GM12878 (cell line): ENCODE results near the gene CP. TPM values are rescaled to one million over a fixed set of nuclear protein-coding genes. Genes with fewer than 3 reads are reported as not detected.

ENCODE experiments used
- ATAC-seq: fragments of 200-7000 bp; cut with Tn5 transposase; 3 replicates; pipeline ENCODE4 v1.9.1; 2020; ENCODE audit warnings: mild to moderate bottlenecking, moderate library complexity
- BruUV-seq: library from RNA; stranded (reverse); fragments of 400-500 nt; replicated peaks from 2 replicates; lab custom pipeline; 2021; lab: Mats Ljungman, UMichigan
- CTCF ChIA-PET: fragments of 300-600 bp; sonication (Branson Sonifier 250); formaldehyde crosslinking; extraction: SDS; loops from one replicate; lab custom pipeline; 2021; ENCODE audit warnings: inconsistent platforms; lab: Yijun Ruan, JAX
- POLR2A ChIA-PET: fragments of 350-600 bp; formaldehyde crosslinking; extraction: SDS; loops from one replicate; lab custom pipeline; 2021; ENCODE audit warnings: inconsistent platforms; lab: Charles Lee
- RAD21 ChIA-PET: fragments of 300-600 bp; sonication (Branson Sonifier 250); formaldehyde crosslinking; loops from one replicate; lab custom pipeline; 2023; ENCODE audit warnings: antibody characterized with exemption; ENCODE audit not compliant: unreplicated experiment; lab: Charles Lee
- SMC1A ChIA-PET: fragments of 300-600 bp; sonication (Branson Sonifier 250); formaldehyde crosslinking; loops from one replicate; lab custom pipeline; 2023; ENCODE audit not compliant: unreplicated experiment, uncharacterized antibody; lab: Charles Lee
- DNase-seq: peaks from one replicate; pipeline ENCODE4 v3.0.0-alpha.2; 2011; ENCODE audit warnings: low read depth, low spot score
- FAIRE-seq: peaks from 3 replicates; lab custom pipeline; 2011; peaks lifted over from hg19 to GRCh38; lab: Jason Lieb, UNC
- H2AFZ ChIP-seq: 2 replicates; pipeline ENCODE4 v1.6.0; 2011; ENCODE audit warnings: low read depth, low read length, control low read depth; ENCODE audit not compliant: control insufficient read depth
- H3K27ac ChIP-seq: 2 replicates; pipeline ENCODE4 v1.5.1; 2011; ENCODE audit warnings: control low read depth; ENCODE audit not compliant: control insufficient read depth, insufficient read depth
- H3K27me3 ChIP-seq, 2 experiments: replicated peaks in 1 of 2; 2 replicates each; pipeline versions ENCODE4 v1.6.0 to v1.6.1; 2011; ENCODE audit warnings: low read length in 1 of 2; ENCODE audit not compliant: control insufficient read depth in 2 of 2, insufficient read depth in 2 of 2
- H3K36me3 ChIP-seq, 2 experiments: 2 replicates each; pipeline ENCODE4 v1.5.1; 2011; ENCODE audit warnings: low read length in 1 of 2; ENCODE audit not compliant: control insufficient read depth in 2 of 2, insufficient read depth in 2 of 2
- H3K4me1 ChIP-seq: 2 replicates; pipeline ENCODE4 v1.6.1; 2011; ENCODE audit warnings: mild to moderate bottlenecking, low read length, moderate library complexity, mixed read lengths; ENCODE audit not compliant: control insufficient read depth, insufficient read depth
- H3K4me2 ChIP-seq: 2 replicates; pipeline ENCODE4 v1.6.0; 2011; ENCODE audit warnings: control low read depth; ENCODE audit not compliant: control insufficient read depth, insufficient read depth
- H3K4me3 ChIP-seq: fragments of 200-600 bp; sonication (generic); 2 replicates; pipeline ENCODE4 v1.5.1; 2016
- H3K79me2 ChIP-seq: 2 replicates; pipeline ENCODE4 v1.6.0; 2011; ENCODE audit warnings: low read length; ENCODE audit not compliant: control insufficient read depth, insufficient read depth
- H3K9ac ChIP-seq: 2 replicates; pipeline ENCODE4 v1.8.0; 2011; ENCODE audit warnings: low read length, control low read depth, mixed read lengths; ENCODE audit not compliant: control insufficient read depth, insufficient read depth
- H3K9me3 ChIP-seq: replicated peaks from 3 replicates; pipeline ENCODE4 v1.5.1; 2011; ENCODE audit warnings: mild to moderate bottlenecking, low read length; ENCODE audit not compliant: control insufficient read depth, insufficient read depth
- H4K20me1 ChIP-seq: 2 replicates; pipeline ENCODE4 v1.6.0; 2011; ENCODE audit not compliant: control insufficient read depth, insufficient read depth
- ATF7 ChIP-seq: fragments of 450-650 bp; IDR thresholded peaks from 2 replicates; pipeline ENCODE4 v1.6.1; 2016; ENCODE audit warnings: low read depth, mild to moderate bottlenecking
- BACH1 ChIP-seq: fragments of 450-650 bp; IDR thresholded peaks from 2 replicates; pipeline ENCODE4 v1.6.1; 2017; ENCODE audit warnings: mild to moderate bottlenecking, borderline replicate concordance
- BCL3 ChIP-seq: IDR thresholded peaks from 2 replicates; pipeline ENCODE4 v1.6.1; 2011; ENCODE audit warnings: borderline replicate concordance, low read depth, mild to moderate bottlenecking, moderate library complexity, low read length; ENCODE audit not compliant: insufficient read depth, poor library complexity, severe bottlenecking
- E2F8 ChIP-seq: fragments of 450-650 bp; IDR thresholded peaks from 2 replicates; pipeline ENCODE4 v1.6.1; 2018; ENCODE audit warnings: mild to moderate bottlenecking, low read depth, moderate library complexity; ENCODE audit not compliant: partially characterized antibody
- ESRRA ChIP-seq: IDR thresholded peaks from 2 replicates; pipeline ENCODE4 v1.6.1; 2012; ENCODE audit warnings: mild to moderate bottlenecking, low read length, improper control_type of control experiment
- GABPA ChIP-seq: IDR thresholded peaks from 2 replicates; pipeline ENCODE4 v1.6.1; 2014; ENCODE audit warnings: antibody characterized with exemption, low read depth, mild to moderate bottlenecking, inconsistent platforms
- HSF1 ChIP-seq: fragments of 150-350 bp; IDR thresholded peaks from 2 replicates; pipeline ENCODE4 v1.6.1; 2014; ENCODE audit warnings: mild to moderate bottlenecking, low read depth, low read length
- KDM1A ChIP-seq: fragments of 200-600 bp; sonication (generic); IDR thresholded peaks from 2 replicates; pipeline ENCODE4 v1.6.1; 2016; ENCODE audit warnings: borderline replicate concordance
- NBN ChIP-seq: fragments of 450-650 bp; IDR thresholded peaks from 2 replicates; pipeline ENCODE4 v1.6.1; 2016
- NRF1 ChIP-seq: conservative IDR thresholded peaks from 2 replicates; pipeline ENCODE4 v1.6.1; 2011; ENCODE audit warnings: mild to moderate bottlenecking, low read depth, low read length, improper control_type of control experiment
- PBX3 ChIP-seq: IDR thresholded peaks from 2 replicates; pipeline ENCODE4 v1.6.1; 2011; ENCODE audit warnings: mild to moderate bottlenecking, low read depth, low read length, moderate library complexity; ENCODE audit not compliant: insufficient replicate concordance
- POLR2AphosphoS5 ChIP-seq: IDR thresholded peaks from 2 replicates; pipeline ENCODE4 v1.6.1; 2011; ENCODE audit warnings: mild to moderate bottlenecking, low read length, inconsistent platforms
- SMC3 ChIP-seq: IDR thresholded peaks from 2 replicates; pipeline ENCODE4 v1.6.1; 2011; ENCODE audit warnings: low read length, improper control_type of control experiment, borderline replicate concordance
- SREBF2 ChIP-seq: IDR thresholded peaks from 2 replicates; pipeline ENCODE4 v1.6.1; 2012; ENCODE audit warnings: mild to moderate bottlenecking, low read length
- SRF ChIP-seq, 2 experiments: IDR thresholded peaks; 2 replicates each; pipeline ENCODE4 v1.6.1; 2011; ENCODE audit warnings: low read depth in 2 of 2, low read length in 2 of 2, mild to moderate bottlenecking in 1 of 2, moderate library complexity in 1 of 2
- STAT3 ChIP-seq: IDR thresholded peaks from 2 replicates; pipeline ENCODE4 v1.6.1; 2011; ENCODE audit warnings: low read depth, low read length, improper control_type of control experiment
- WGBS: methylation state at CpG from one replicate; pipeline ENCODE4 v1.1.6; 2016; ENCODE audit warnings: low lambda C conversion rate; ENCODE audit not compliant: insufficient replicate concordance, insufficient coverage; ENCODE audit errors: missing lambda C conversion rate; 5-methylcytosine and 5-hydroxymethylcytosine counted together
- in situ Hi-C: fragments of 300-500 bp; cut with MboI; formaldehyde crosslinking; loops from 9 replicates; pipeline ENCODE4 v1.14.3; 2018; ENCODE audit warnings: mixed read lengths
- intact Hi-C: fragments of 100-400 bp; cut with micrococcal nuclease; formaldehyde crosslinking; loops from one replicate; pipeline ENCODE4 v1.14.2; 2022; ENCODE audit not compliant: unreplicated experiment
- polyA plus RNA-seq, 11 experiments: library from polyadenylated mRNA; depleted of rRNA in 4 of 11; unstranded in 6 of 11; stranded (reverse) in 5 of 11; fragments of >200 nt; fragmentation: Nextera tagmentation in 4 of 11; fragmentation: Illumina TruSeq in 1 of 11; extraction: Ambion mirVana in 4 of 11; extraction: Trizol in 1 of 11; gene quantifications; 1 replicate in 1 of 11; 2 replicates in 10 of 11; pipeline versions ENCODE4 v1.2.1 to v1.2.3, GENCODE V29; 2011 to 2016; ENCODE audit warnings: inconsistent platforms in 2 of 11, missing spikeins in 2 of 11, low read depth in 1 of 11
- total RNA-seq, 4 experiments: library from RNA; depleted of rRNA in 3 of 4; stranded (reverse); fragments of >200 nt in 3 of 4; fragmentation: Illumina TruSeq in 1 of 4; extraction: Trizol in 1 of 4; gene quantifications; 2 replicates each; pipeline versions ENCODE4 v1.2.1 to v1.2.3, GENCODE V29; 2013 to 2021

CP gene
- total and polyA plus RNA-seq, 10 of the 15 experiments (the other 5 are each of a cell fraction or from before 2014, with no cell fraction given), result 0.14 to 1.2 (median 0.30) TPM; not detected in 6

GRCh38 chr3:149186219-149186618 is 35.4 kb downstream of the CP start:
- ATAC-seq, result no peak
- ChIA-PET RAD21 (no interaction called here), CTCF (interaction anchor here (1.4 kb wide), 1 partner anchor 65 kb away, joined by 4 read pairs; no protein-coding TSS in a partner anchor), SMC1A (interaction anchor here (0.6 to 0.9 kb wide), 2 partner anchors 31 to 94 kb away, joined by 3 read pairs; no protein-coding TSS in a partner anchor), POLR2A (no interaction called here)
- FAIRE-seq, result no peak
- Histone ChIP-seq H3K4me2 (no peak overlapping the region), H3K27me3 (no peaks in the 10 kb centered on the region; a peak in 1 of 4 replicates), H3K27ac (no peak overlapping the region), H3K4me1 (no peaks in the 10 kb centered on the region), H3K9ac (no peak overlapping the region), H2AFZ (no peak overlapping the region), H3K9me3 (no peaks in the 10 kb centered on the region), H4K20me1 (no peaks in the 10 kb centered on the region), H3K79me2 (no peaks in the 10 kb centered on the region), H3K4me3 (no peak overlapping the region), H3K36me3 (no peaks in the 10 kb centered on the region)
- BruUV-seq, result no TSS peak
- WGBS, result 79% methylated on average over 2 of the region's 2 CpGs
- in situ Hi-C loops, result no loop called here
- no peak for DNase-seq
- intact Hi-C loops, result no loop called here
- TF ChIP-seq KDM1A (no peak), ESRRA (no peak), NRF1 (no peak), PBX3 (no peak), BCL3 (no peak), ATF7 (no peak), SREBF2 (no peak), HSF1 (no peak), SMC3 (no peak), POLR2AphosphoS5 (no peak), GABPA (no peak), STAT3 (no peak), SRF (IDR thresholded peaks at IDR 0.05; ENCODE audit: low read depth in 2 of 2, low read length in 2 of 2) (no peak), BACH1 (no peak), NBN (no peak), E2F8 (no peak)
